HEK293 (cell line): Measurements from ENCODE around the gene IL1RAPL1.

Experiments
- CTCF ChIA-PET: fragments of 350-600 bp; formaldehyde crosslinking; extraction: SDS; loops from one replicate; lab custom pipeline; 2021; ENCODE audit warnings: antibody characterized with exemption; lab: Yijun Ruan, JAX
- POLR2A ChIA-PET: fragments of 300-600 bp; formaldehyde crosslinking; extraction: SDS; loops from one replicate; lab custom pipeline; 2020; ENCODE audit warnings: antibody characterized with exemption, inconsistent platforms; lab: Yijun Ruan, JAX
- H3K27ac ChIP-seq: fragments of 200-500 bp; sonication (Bioruptor generic); 2 replicates; pipeline ENCODE4 v1.5.1; 2014; ENCODE audit warnings: low read depth, low read length, control low read depth, inconsistent platforms; ENCODE audit errors: extremely low read depth
- H3K36me3 ChIP-seq, 2 experiments: fragments of 200-500 bp in 1 of 2; sonication (Bioruptor generic) in 1 of 2; 1 replicate in 1 of 2; 2 replicates in 1 of 2; pipeline ENCODE4 v1.5.1; 2014 to 2017; ENCODE audit warnings: inconsistent platforms in 2 of 2, low read length in 2 of 2; ENCODE audit not compliant: control insufficient read depth in 2 of 2, insufficient read depth in 1 of 2
- H3K4me1 ChIP-seq: fragments of 200-500 bp; sonication (Bioruptor generic); 2 replicates; pipeline ENCODE4 v1.5.1; 2014; ENCODE audit warnings: mild to moderate bottlenecking, low read length, inconsistent platforms; ENCODE audit not compliant: control insufficient read depth, insufficient read depth
- H3K4me3 ChIP-seq: 2 replicates; pipeline ENCODE4 v1.5.1; 2011; ENCODE audit warnings: low read depth, mild to moderate bottlenecking, control low read depth, low read length, moderate library complexity
- H3K9me3 ChIP-seq: fragments of 200-500 bp; sonication (Bioruptor generic); 2 replicates; pipeline ENCODE4 v1.5.1; 2014; ENCODE audit warnings: low read depth, low read length, inconsistent platforms; ENCODE audit not compliant: control insufficient read depth, insufficient read depth
- GLI2 ChIP-seq: fragments of 450-650 bp; formaldehyde crosslinking; IDR thresholded peaks from 2 replicates; pipeline ENCODE4; 2017; ENCODE audit warnings: missing biosample characterization, missing genetic modification characterization, low read depth, borderline replicate concordance
- HIC1 ChIP-seq: fragments of 450-650 bp; formaldehyde crosslinking; IDR thresholded peaks from 2 replicates; pipeline ENCODE4 v1.5.1; 2016; ENCODE audit warnings: missing biosample characterization, missing genetic modification characterization
- PRDM1 ChIP-seq: fragments of 450-650 bp; formaldehyde crosslinking; IDR thresholded peaks from 2 replicates; pipeline ENCODE4; 2016; ENCODE audit warnings: missing biosample characterization, missing genetic modification characterization
- SCRT1 ChIP-seq: fragments of 450-650 bp; formaldehyde crosslinking; IDR thresholded peaks from 2 replicates; pipeline ENCODE4 v1.5.1; 2016; ENCODE audit warnings: missing biosample characterization, missing genetic modification characterization, borderline replicate concordance
- SP3 ChIP-seq: fragments of 450-650 bp; formaldehyde crosslinking; IDR thresholded peaks from 2 replicates; pipeline ENCODE4 v1.5.1; 2016; ENCODE audit warnings: missing biosample characterization, missing genetic modification characterization
- ZBTB21 ChIP-seq: fragments of 450-650 bp; formaldehyde crosslinking; IDR thresholded peaks from 2 replicates; pipeline ENCODE4 v1.5.1; 2017; ENCODE audit warnings: missing biosample characterization, missing genetic modification characterization
- ZBTB26 ChIP-seq: fragments of 450-650 bp; formaldehyde crosslinking; optimal IDR thresholded peaks from 2 replicates; pipeline ENCODE3; 2016; ENCODE audit warnings: missing biosample characterization, mild to moderate bottlenecking, missing genetic modification characterization
- ZFHX2 ChIP-seq: fragments of 450-650 bp; formaldehyde crosslinking; conservative IDR thresholded peaks from 2 replicates; pipeline ENCODE4 v1.5.1; 2016; ENCODE audit warnings: missing biosample characterization, missing genetic modification characterization
- ZFP37 ChIP-seq: fragments of 450-650 bp; formaldehyde crosslinking; IDR thresholded peaks from 2 replicates; pipeline ENCODE4 v1.5.1; 2016; ENCODE audit warnings: missing biosample characterization, missing genetic modification characterization
- ZNF112 ChIP-seq: fragments of 450-650 bp; formaldehyde crosslinking; IDR thresholded peaks from 2 replicates; pipeline ENCODE4 v1.5.0; 2017; ENCODE audit warnings: missing biosample characterization, missing genetic modification characterization
- ZNF132 ChIP-seq: fragments of 450-650 bp; formaldehyde crosslinking; IDR thresholded peaks from 2 replicates; pipeline ENCODE4 v1.5.1; 2017; ENCODE audit warnings: missing biosample characterization, missing genetic modification characterization, borderline replicate concordance
- ZNF155 ChIP-seq: fragments of 450-650 bp; formaldehyde crosslinking; IDR thresholded peaks from 2 replicates; pipeline ENCODE4 v1.5.1; 2016; ENCODE audit warnings: missing biosample characterization, missing genetic modification characterization
- ZNF2 ChIP-seq: fragments of 450-650 bp; formaldehyde crosslinking; IDR thresholded peaks from 2 replicates; pipeline ENCODE4 v1.5.1; 2016; ENCODE audit warnings: missing biosample characterization, missing genetic modification characterization
- ZNF239 ChIP-seq: fragments of 450-650 bp; formaldehyde crosslinking; IDR thresholded peaks from 2 replicates; pipeline ENCODE4 v1.5.1; 2016; ENCODE audit warnings: missing biosample characterization, missing genetic modification characterization
- ZNF266 ChIP-seq: fragments of 450-650 bp; formaldehyde crosslinking; IDR thresholded peaks from 2 replicates; pipeline ENCODE4 v1.5.1; 2016; ENCODE audit warnings: missing biosample characterization, missing genetic modification characterization, low read depth
- ZNF433 ChIP-seq: fragments of 450-650 bp; formaldehyde crosslinking; IDR thresholded peaks from 2 replicates; pipeline ENCODE4 v1.5.1; 2016; ENCODE audit warnings: missing biosample characterization, missing genetic modification characterization, low read depth
- ZNF558 ChIP-seq: fragments of 450-650 bp; formaldehyde crosslinking; IDR thresholded peaks from 2 replicates; pipeline ENCODE4 v1.5.1; 2016; ENCODE audit warnings: missing biosample characterization, missing genetic modification characterization
- ZNF600 ChIP-seq: fragments of 450-650 bp; formaldehyde crosslinking; IDR thresholded peaks from 2 replicates; pipeline ENCODE4 v1.5.1; 2016; ENCODE audit warnings: missing biosample characterization, missing genetic modification characterization
- ZNF692 ChIP-seq: fragments of 450-650 bp; formaldehyde crosslinking; IDR thresholded peaks from 2 replicates; pipeline ENCODE4 v1.5.1; 2016; ENCODE audit warnings: missing biosample characterization, missing genetic modification characterization
- ZNF747 ChIP-seq: fragments of 450-650 bp; formaldehyde crosslinking; IDR thresholded peaks from 2 replicates; pipeline ENCODE4 v1.5.1; 2016; ENCODE audit warnings: missing biosample characterization, missing genetic modification characterization
- ZSCAN16 ChIP-seq: fragments of 450-650 bp; formaldehyde crosslinking; IDR thresholded peaks from 2 replicates; pipeline ENCODE4 v1.5.1; 2016; ENCODE audit warnings: missing biosample characterization, missing genetic modification characterization
- ZSCAN5A ChIP-seq: fragments of 450-650 bp; formaldehyde crosslinking; IDR thresholded peaks from 2 replicates; pipeline ENCODE4 v1.5.1; 2016; ENCODE audit warnings: missing biosample characterization, missing genetic modification characterization

Gene IL1RAPL1

GRCh38 chrX:29826742-29827141 is 1239.5 kb downstream of the IL1RAPL1 start:
- ChIA-PET CTCF (no interaction called here), POLR2A (no interaction called here)
- Histone ChIP-seq H3K36me3 (no peaks in the 10 kb centered on the region), H3K9me3 (no peaks in the 10 kb centered on the region), H3K4me1 (no peaks in the 10 kb centered on the region), H3K27ac (no peak overlapping the region), H3K4me3 (no peak overlapping the region)
- TF ChIP-seq ZNF433 (tag by site-specific recombination), result no peak
- TF ChIP-seq ZNF747 (tag by site-specific recombination), result no peak
- TF ChIP-seq ZFHX2 (tag by site-specific recombination), result no peak

- no peaks in the 10 kb centered on the region; the same call in 1 of the 2 replicates for H3K9me3 ChIP-seq
- CTCF ChIA-PET, result no interaction called here
- no peak for TF ChIP-seq ZNF132
- TF ChIP-seq ZBTB26 (tag by site-specific recombination), result no peak
- no peak for TF ChIP-seq ZBTB21
- no peak for TF ChIP-seq SCRT1 (tag by site-specific recombination)
- no peak for TF ChIP-seq SP3 (tag by site-specific recombination)
- no peak for TF ChIP-seq ZNF692 (tag by site-specific recombination)
- no peak for TF ChIP-seq ZNF155
- TF ChIP-seq ZNF112 (tag by site-specific recombination), result no peak
- no peak for TF ChIP-seq ZNF2 (tag by site-specific recombination)
- TF ChIP-seq GLI2, result no peak
- TF ChIP-seq HIC1 (tag by site-specific recombination), result no peak
- no peak for TF ChIP-seq ZNF558 (tag by site-specific recombination)
- no peak for TF ChIP-seq PRDM1 (tag by site-specific recombination)
- no peak for TF ChIP-seq ZSCAN5A
- TF ChIP-seq ZNF600, result no peak
- TF ChIP-seq ZNF266 (tag by site-specific recombination), result no peak
- no peak for TF ChIP-seq ZNF239 (tag by site-specific recombination)
- TF ChIP-seq ZFP37 (tag by site-specific recombination), result no peak
- no peak for TF ChIP-seq ZSCAN16 (tag by site-specific recombination)
- POLR2A ChIA-PET, result interaction anchor here (0.7 kb wide), 1 partner anchor 48 kb away, joined by 4 read pairs; no protein-coding TSS in a partner anchor
- H3K27ac ChIP-seq, result no peak overlapping the region
- H3K4me3 ChIP-seq, result no peak overlapping the region
- no peaks in the 10 kb centered on the region for H3K4me1 ChIP-seq
- H3K36me3 ChIP-seq, result no peaks in the 10 kb centered on the region
Observed at GRCh38 chrX:29834311-29834710, 1247.1 kb downstream of the IL1RAPL1 start.
